Lower leg skin (tissue), 3 donors: Measurements from ENCODE around the gene ZBTB16.

Experiments used
- CTCF ChIP-seq, 3 donors: fragments of 450-650 bp; IDR thresholded peaks; one replicate each; pipeline ENCODE4 v1.5.1; 2016; ENCODE audit warnings: antibody characterized with exemption in 3 of 3, mild to moderate bottlenecking in 3 of 3, moderate library complexity in 2 of 3
- POLR2A ChIP-seq, 2 donors: fragments of 450-650 bp; IDR thresholded peaks; one replicate each; pipeline ENCODE4 v1.6.1; 2016 to 2017; ENCODE audit warnings: antibody characterized with exemption in 2 of 2, mild to moderate bottlenecking in 1 of 2, moderate library complexity in 1 of 2

GRCh38 chr11:114033066-114033465 is 26.4 kb upstream of the ZBTB16 start:
- TF ChIP-seq CTCF (IDR thresholded peaks at IDR 0.05) (no peak), POLR2A (IDR thresholded peaks at IDR 0.05) (no peak)
